ENCODE measurements around the gene SNRPA.

The SNRPA gene

DNA sequence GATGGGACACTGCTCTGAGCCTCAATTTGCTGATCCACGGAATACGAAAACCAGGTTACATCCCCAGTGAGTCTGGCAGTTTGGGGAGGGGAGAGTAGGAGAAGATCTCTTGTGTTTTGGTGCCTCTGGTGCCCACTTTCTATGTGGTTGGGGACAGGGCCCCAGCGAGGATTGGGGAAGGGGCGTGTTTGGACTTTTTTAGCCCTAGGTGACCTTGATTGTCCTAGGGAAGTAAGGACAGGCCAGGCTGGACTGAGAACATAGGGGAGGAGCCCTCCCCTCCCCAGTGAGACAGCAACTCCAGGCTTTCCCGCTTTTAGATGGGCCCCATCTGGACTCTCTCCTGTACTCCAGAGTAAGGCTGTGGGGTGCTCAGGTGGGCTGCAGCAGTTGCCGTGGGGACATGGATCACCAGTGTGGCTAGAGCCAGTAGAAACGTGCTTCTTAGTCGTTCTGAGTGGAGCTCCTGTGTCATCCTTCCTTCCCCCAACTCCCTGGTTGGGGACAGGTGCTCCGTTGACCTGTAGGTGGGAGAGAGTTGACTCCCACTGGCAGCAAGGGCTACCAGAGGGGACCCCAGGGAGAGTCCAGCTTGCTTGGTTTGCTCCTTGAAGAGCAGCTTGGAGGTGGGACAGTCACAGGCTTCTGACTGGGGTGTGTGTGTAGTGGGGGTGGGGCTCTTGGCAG is 52.3 kb downstream of the SNRPA start:
- DNase-seq (ENCODE audit: low read depth) = no peak
- peak overlapping the region; percentile 36 for H3K4me3 ChIP-seq (ENCODE audit: low read depth, low read length)

DNA sequence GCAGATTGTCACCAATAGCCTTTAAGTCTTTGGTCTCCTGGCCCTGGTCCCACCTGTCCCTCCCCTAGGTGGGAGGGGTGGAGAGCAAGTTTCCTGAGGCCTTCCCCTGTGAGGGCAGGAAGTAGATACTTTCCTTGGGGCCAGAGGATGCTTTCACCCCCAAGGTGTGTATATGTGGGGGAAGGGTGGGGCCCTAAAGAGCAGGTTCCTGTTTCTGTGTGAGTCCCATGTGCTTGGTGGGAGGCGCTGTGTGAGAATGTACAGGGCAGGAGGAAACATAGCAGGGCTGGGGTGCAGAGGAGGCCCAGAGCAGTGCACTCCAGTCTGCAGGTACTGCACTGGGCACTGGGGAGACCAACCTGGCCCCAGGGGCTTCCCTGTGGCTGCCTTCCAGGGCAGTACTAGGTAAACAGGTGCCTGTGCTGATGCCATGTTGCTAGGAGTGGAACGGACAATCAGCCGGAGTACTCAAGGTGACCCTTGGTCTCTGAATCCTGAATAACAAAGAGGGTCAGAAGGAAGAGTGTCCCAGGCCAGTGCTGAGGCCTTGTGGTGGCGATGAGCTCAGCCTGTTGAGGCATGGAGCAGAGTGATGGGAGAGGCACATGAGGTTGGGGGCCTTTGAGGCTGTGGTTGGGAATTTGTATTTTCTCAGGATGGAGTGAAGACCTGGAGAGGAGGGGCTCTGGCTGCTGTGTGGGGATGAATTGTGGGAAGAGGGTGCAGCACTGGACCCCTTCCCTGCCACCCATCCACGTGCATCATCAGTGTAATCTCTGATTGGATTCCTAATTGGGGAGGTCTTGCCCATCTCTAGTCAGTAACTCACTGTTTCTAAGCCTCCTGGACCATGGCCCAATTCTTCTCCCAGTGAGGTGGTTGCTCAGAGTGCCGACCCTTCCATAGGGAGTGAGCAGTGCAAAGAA is 53.1 kb downstream of the SNRPA start:
- H3K4me3 ChIP-seq (ENCODE audit: low read depth, low read length) = no peak overlapping the region
- TF ChIP-seq, protein P1, sequence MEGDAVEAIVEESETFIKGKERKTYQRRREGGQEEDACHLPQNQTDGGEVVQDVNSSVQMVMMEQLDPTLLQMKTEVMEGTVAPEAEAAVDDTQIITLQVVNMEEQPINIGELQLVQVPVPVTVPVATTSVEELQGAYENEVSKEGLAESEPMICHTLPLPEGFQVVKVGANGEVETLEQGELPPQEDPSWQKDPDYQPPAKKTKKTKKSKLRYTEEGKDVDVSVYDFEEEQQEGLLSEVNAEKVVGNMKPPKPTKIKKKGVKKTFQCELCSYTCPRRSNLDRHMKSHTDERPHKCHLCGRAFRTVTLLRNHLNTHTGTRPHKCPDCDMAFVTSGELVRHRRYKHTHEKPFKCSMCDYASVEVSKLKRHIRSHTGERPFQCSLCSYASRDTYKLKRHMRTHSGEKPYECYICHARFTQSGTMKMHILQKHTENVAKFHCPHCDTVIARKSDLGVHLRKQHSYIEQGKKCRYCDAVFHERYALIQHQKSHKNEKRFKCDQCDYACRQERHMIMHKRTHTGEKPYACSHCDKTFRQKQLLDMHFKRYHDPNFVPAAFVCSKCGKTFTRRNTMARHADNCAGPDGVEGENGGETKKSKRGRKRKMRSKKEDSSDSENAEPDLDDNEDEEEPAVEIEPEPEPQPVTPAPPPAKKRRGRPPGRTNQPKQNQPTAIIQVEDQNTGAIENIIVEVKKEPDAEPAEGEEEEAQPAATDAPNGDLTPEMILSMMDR (IDR thresholded peaks at IDR 0.05; ENCODE audit: low read depth, low read length) = no peak
- TF ChIP-seq, protein P2, sequence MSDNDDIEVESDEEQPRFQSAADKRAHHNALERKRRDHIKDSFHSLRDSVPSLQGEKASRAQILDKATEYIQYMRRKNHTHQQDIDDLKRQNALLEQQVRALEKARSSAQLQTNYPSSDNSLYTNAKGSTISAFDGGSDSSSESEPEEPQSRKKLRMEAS (IDR thresholded peaks at IDR 0.05; ENCODE audit: low read depth, low read length) = peak; percentile 25; the same call in 1 of the 2 replicates
- DNase-seq (ENCODE audit: low read depth) = peak; percentile 34

More for the DNA sequence above, 52.3 kb downstream of the SNRPA start:
- TF ChIP-seq, protein P2 (IDR thresholded peaks at IDR 0.05; ENCODE audit: low read depth, low read length) = no peak
- TF ChIP-seq POLR2A (IDR thresholded peaks at IDR 0.05; ENCODE audit: extremely low read depth, insufficient read length) = no peak
- TF ChIP-seq MYC (IDR thresholded peaks at IDR 0.05; ENCODE audit: low read depth, low read length) = no peak
- TF ChIP-seq, protein P1 (IDR thresholded peaks at IDR 0.05; ENCODE audit: low read depth, low read length) = no peak

DNA sequence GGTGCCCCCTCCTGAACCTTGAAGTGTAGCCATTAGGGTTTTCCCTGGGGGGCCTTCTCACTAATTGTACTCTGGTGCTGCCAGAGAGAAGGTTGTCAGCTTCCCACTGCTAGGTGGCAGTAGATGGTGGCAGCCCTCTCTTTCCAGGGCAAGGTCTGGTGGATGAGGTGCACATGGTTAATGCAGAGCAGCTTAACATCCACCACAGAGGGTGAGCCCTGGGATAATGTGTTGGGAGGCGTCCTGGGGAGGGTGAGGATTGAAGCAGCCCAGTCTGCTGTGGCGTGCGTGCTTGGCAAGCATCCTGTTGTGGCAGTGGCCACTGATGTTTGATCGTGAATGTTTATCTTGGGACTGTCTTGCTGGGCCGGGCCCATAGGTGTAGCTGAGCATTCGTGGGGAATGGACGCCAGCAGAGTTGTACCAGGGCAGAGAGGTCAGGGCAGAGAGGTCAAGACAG is 53.8 kb downstream of the SNRPA start:
- no peak for TF ChIP-seq POLR2A (IDR thresholded peaks at IDR 0.05; ENCODE audit: extremely low read depth, insufficient read length)
- TF ChIP-seq, protein P1 (IDR thresholded peaks at IDR 0.05; ENCODE audit: low read depth, low read length) = no peak
- no peak for TF ChIP-seq MYC (IDR thresholded peaks at IDR 0.05; ENCODE audit: low read depth, low read length)
- TF ChIP-seq, protein P2 (IDR thresholded peaks at IDR 0.05; ENCODE audit: low read depth, low read length) = 0 out of 2 replicates have a peak, but pooled peaks have one; percentile 11
- no peak for DNase-seq (ENCODE audit: low read depth)
- no peak overlapping the region for H3K4me3 ChIP-seq (ENCODE audit: low read depth, low read length)

DNA sequence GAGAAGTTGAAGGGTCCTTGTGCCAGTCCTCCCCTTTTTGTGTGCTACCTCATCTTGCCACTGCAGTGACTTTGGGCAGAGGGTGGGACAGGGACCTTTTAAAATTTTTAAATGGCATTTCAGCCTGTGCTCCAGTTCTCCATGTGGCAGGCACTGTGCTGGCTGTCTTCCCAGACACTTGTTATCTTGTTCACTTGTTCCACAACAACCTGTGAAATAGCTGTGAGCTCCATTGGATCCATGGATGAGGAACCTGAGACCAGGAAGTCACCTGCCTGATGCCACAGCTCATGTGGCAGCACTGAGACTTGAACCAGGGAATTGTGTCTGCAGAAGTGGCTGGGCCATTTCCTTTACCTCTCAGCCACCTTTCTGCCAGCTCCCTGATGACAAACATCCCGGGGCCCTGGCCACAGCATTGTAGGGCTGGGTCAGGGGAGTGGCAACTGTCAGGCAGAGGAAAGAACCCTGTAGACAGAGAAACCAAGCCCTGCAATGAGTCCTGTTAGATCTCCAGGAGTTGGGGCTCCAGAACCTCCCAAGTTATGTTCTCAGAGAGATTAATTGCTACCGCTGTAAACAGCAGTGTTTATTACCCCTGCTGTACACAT is 54.4 kb downstream of the SNRPA start:
- no peak overlapping the region for H3K4me3 ChIP-seq (ENCODE audit: low read depth, low read length)
- no peak for DNase-seq (ENCODE audit: low read depth)
- TF ChIP-seq, protein P2 (IDR thresholded peaks at IDR 0.05; ENCODE audit: low read depth, low read length) = no peak
- TF ChIP-seq MYC (IDR thresholded peaks at IDR 0.05; ENCODE audit: low read depth, low read length) = no peak
- no peak for TF ChIP-seq POLR2A (IDR thresholded peaks at IDR 0.05; ENCODE audit: extremely low read depth, insufficient read length)
- TF ChIP-seq, protein P1 (IDR thresholded peaks at IDR 0.05; ENCODE audit: low read depth, low read length) = no peak

DNA sequence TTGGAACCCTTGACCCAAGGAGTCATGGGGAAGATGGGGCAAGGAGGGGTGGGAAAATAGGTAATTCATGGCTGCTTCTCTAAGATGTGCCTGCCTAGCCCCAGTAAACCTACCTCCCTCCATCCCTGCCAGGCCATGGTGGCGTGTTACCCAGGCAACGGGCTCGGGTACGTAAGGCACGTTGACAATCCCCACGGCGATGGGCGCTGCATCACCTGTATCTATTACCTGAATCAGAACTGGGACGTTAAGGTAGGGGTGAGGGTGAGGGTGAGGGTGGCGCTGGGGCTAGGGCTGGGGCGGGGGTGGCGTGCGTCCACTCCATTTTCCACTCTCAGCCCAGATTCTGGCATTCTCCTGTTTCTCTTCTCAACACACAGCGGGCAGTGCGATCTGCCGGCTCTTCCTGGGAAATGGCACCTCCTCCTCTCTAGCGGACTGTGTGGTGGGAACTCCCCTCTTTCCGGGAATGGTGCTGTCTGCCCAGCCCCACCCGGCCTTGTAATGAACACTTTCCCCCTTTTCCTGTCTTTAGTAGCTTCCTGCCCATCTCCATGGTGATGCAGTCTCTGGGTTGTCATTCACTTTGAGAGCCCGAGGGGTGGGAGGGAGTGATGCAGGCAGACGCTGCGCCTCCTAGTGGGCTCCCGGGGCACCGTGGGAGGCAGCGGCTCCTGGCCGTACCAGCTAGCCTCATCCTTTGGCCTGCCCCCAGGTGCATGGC is 55.6 kb downstream of the SNRPA start:
- DNase-seq (ENCODE audit: low read depth) = peak; percentile 44
- no peak for TF ChIP-seq MYC (IDR thresholded peaks at IDR 0.05; ENCODE audit: low read depth, low read length)
- TF ChIP-seq, protein P1 (IDR thresholded peaks at IDR 0.05; ENCODE audit: low read depth, low read length) = peak; percentile 20
- no peak overlapping the region for H3K4me3 ChIP-seq (ENCODE audit: low read depth, low read length)

Data from NB4 (cell line).